Activated naive CD8-positive, alpha-beta T cell (primary cell): ENCODE results near the gene RIPOR2.
A peak's percentile ranks its signal among the peaks of the same experiment; 100 is the strongest.
"Not testable (repeated sequence)": the region's sequence is repeated elsewhere in the genome, so short reads cannot be mapped to it uniquely, and the experiment has no call there.

ENCODE experiments used
- H3K27ac Mint-ChIP-seq: one replicate; pipeline ENCODE4 v1.8.0; 2021; ENCODE audit warnings: mixed read lengths
- H3K27me3 Mint-ChIP-seq: one replicate; pipeline ENCODE4 v1.8.0; 2021; ENCODE audit warnings: mixed read lengths
- H3K36me3 Mint-ChIP-seq: one replicate; pipeline ENCODE4 v1.8.0; 2021; ENCODE audit warnings: mixed read lengths
- H3K4me1 Mint-ChIP-seq: one replicate; pipeline ENCODE4 v1.8.0; 2021; ENCODE audit warnings: low read depth, mixed read lengths
- H3K4me3 Mint-ChIP-seq: one replicate; pipeline ENCODE4 v1.8.0; 2021; ENCODE audit warnings: mild to moderate bottlenecking, mixed read lengths
- H3K9me3 Mint-ChIP-seq: one replicate; pipeline ENCODE4 v1.8.0; 2021; ENCODE audit warnings: low read depth, mixed read lengths

Gene RIPOR2

GRCh38 chr6:24893342-24893850 is 42.4 kb downstream of the RIPOR2 start:
- Mint-ChIP-seq H3K27me3 (no peaks in the 10 kb centered on the region), H3K4me1 (peaks cover 89% of the 10 kb centered on the region), H3K27ac (peak overlapping the region; percentile 97), H3K4me3 (peak overlapping the region; percentile 27), H3K9me3 (no peaks in the 10 kb centered on the region), H3K36me3 (peaks cover 14% of the 10 kb centered on the region)

- peak overlapping the region; percentile 50 for H3K4me3 Mint-ChIP-seq
- H3K4me1 Mint-ChIP-seq = peaks cover 92% of the 10 kb centered on the region
- H3K27ac Mint-ChIP-seq = peak overlapping the region; percentile 97
Measured at GRCh38 chr6:24891004-24891403, 44.8 kb downstream of the RIPOR2 start.

GRCh38 chr6:24890471-24890870 is 45.3 kb downstream of the RIPOR2 start:
- Mint-ChIP-seq H3K4me3 (peak overlapping the region; percentile 54), H3K4me1 (peaks cover 93% of the 10 kb centered on the region), H3K36me3 (peaks cover 19% of the 10 kb centered on the region), H3K27me3 (no peaks in the 10 kb centered on the region), H3K27ac (peak overlapping the region; percentile 97), H3K9me3 (no peaks in the 10 kb centered on the region)

More at GRCh38 chr6:24891004-24891403, 44.8 kb downstream of the RIPOR2 start:
- no peaks in the 10 kb centered on the region for H3K9me3 Mint-ChIP-seq
- H3K27me3 Mint-ChIP-seq = no peaks in the 10 kb centered on the region
- peaks cover 17% of the 10 kb centered on the region for H3K36me3 Mint-ChIP-seq

GRCh38 chr6:24888715-24889370 is 46.9 kb downstream of the RIPOR2 start:
- Mint-ChIP-seq H3K27ac (peak overlapping the region; percentile 70), H3K36me3 (peaks cover 15% of the 10 kb centered on the region), H3K4me3 (peak overlapping the region; percentile 47), H3K27me3 (no peaks in the 10 kb centered on the region), H3K9me3 (no peaks in the 10 kb centered on the region), H3K4me1 (peaks cover 86% of the 10 kb centered on the region)

GRCh38 chr6:24887545-24888140 is 48.1 kb downstream of the RIPOR2 start:
- peaks cover 86% of the 10 kb centered on the region for H3K4me1 Mint-ChIP-seq
- peak overlapping the region; percentile 70 for H3K27ac Mint-ChIP-seq
- H3K4me3 Mint-ChIP-seq = peak overlapping the region; percentile 24
- H3K27me3 Mint-ChIP-seq = no peaks in the 10 kb centered on the region
- peaks cover 15% of the 10 kb centered on the region for H3K36me3 Mint-ChIP-seq
- H3K9me3 Mint-ChIP-seq = no peaks in the 10 kb centered on the region

- Mint-ChIP-seq H3K4me1 (peaks cover 89% of the 10 kb centered on the region), H3K4me3 (peak overlapping the region; percentile 71), H3K36me3 (peaks cover 19% of the 10 kb centered on the region), H3K27ac (peak overlapping the region; percentile 94), H3K9me3 (no peaks in the 10 kb centered on the region), H3K27me3 (no peaks in the 10 kb centered on the region)
Measured at GRCh38 chr6:24883618-24884017, 52.1 kb downstream of the RIPOR2 start.

GRCh38 chr6:24882835-24883555 is 52.8 kb downstream of the RIPOR2 start:
- peaks cover 88% of the 10 kb centered on the region for H3K4me1 Mint-ChIP-seq
- H3K27ac Mint-ChIP-seq = peak overlapping the region; percentile 94
- no peaks in the 10 kb centered on the region for H3K27me3 Mint-ChIP-seq
- no peaks in the 10 kb centered on the region for H3K9me3 Mint-ChIP-seq
- H3K4me3 Mint-ChIP-seq = peak overlapping the region; percentile 71
- peaks cover 23% of the 10 kb centered on the region for H3K36me3 Mint-ChIP-seq

GRCh38 chr6:24882295-24882694 is 53.5 kb downstream of the RIPOR2 start:
- H3K4me1 Mint-ChIP-seq = peaks cover 88% of the 10 kb centered on the region
- peaks cover 30% of the 10 kb centered on the region for H3K36me3 Mint-ChIP-seq
- H3K27ac Mint-ChIP-seq = peak overlapping the region; percentile 94
- H3K9me3 Mint-ChIP-seq = no peaks in the 10 kb centered on the region
- H3K4me3 Mint-ChIP-seq = peak overlapping the region; percentile 71
- H3K27me3 Mint-ChIP-seq = no peaks in the 10 kb centered on the region

- no peaks in the 10 kb centered on the region for H3K9me3 Mint-ChIP-seq
- no peaks in the 10 kb centered on the region for H3K27me3 Mint-ChIP-seq
- peak overlapping the region; percentile 94 for H3K27ac Mint-ChIP-seq
- peaks cover 30% of the 10 kb centered on the region for H3K36me3 Mint-ChIP-seq
- peak overlapping the region; percentile 49 for H3K4me3 Mint-ChIP-seq
- peaks cover 88% of the 10 kb centered on the region for H3K4me1 Mint-ChIP-seq
Measured at GRCh38 chr6:24881376-24881775, 54.4 kb downstream of the RIPOR2 start.

- Mint-ChIP-seq H3K9me3 (no peaks in the 10 kb centered on the region), H3K4me3 (no peak overlapping the region), H3K27ac (peak overlapping the region; percentile 94), H3K27me3 (no peaks in the 10 kb centered on the region), H3K36me3 (peaks cover 31% of the 10 kb centered on the region), H3K4me1 (peaks cover 84% of the 10 kb centered on the region)
Measured at GRCh38 chr6:24880451-24880850, 55.3 kb downstream of the RIPOR2 start.

- H3K36me3 Mint-ChIP-seq = peaks cover 33% of the 10 kb centered on the region
- no peaks in the 10 kb centered on the region for H3K9me3 Mint-ChIP-seq
- peaks cover 88% of the 10 kb centered on the region for H3K4me1 Mint-ChIP-seq
- peak overlapping the region; percentile 94 for H3K27ac Mint-ChIP-seq
- no peak overlapping the region for H3K4me3 Mint-ChIP-seq
- H3K27me3 Mint-ChIP-seq = no peaks in the 10 kb centered on the region
Measured at GRCh38 chr6:24879351-24879750, 56.4 kb downstream of the RIPOR2 start.

- peaks cover 38% of the 10 kb centered on the region for H3K36me3 Mint-ChIP-seq
- H3K27me3 Mint-ChIP-seq, H3K9me3 Mint-ChIP-seq: not testable (repeated sequence)
- peak overlapping the region; percentile 2 for H3K4me3 Mint-ChIP-seq
- H3K4me1 Mint-ChIP-seq = peaks cover 84% of the 10 kb centered on the region
- peak overlapping the region; percentile 94 for H3K27ac Mint-ChIP-seq
Measured at GRCh38 chr6:24877747-24878146, 58.0 kb downstream of the RIPOR2 start.

- Mint-ChIP-seq H3K27me3 (no peaks in the 10 kb centered on the region), H3K27ac (peak overlapping the region; percentile 94), H3K4me1 (peaks cover 82% of the 10 kb centered on the region), H3K4me3 (no peak overlapping the region), H3K36me3 (peaks cover 37% of the 10 kb centered on the region), H3K9me3 (no peaks in the 10 kb centered on the region)
Measured at GRCh38 chr6:24876499-24877465, 59.0 kb downstream of the RIPOR2 start.

- Mint-ChIP-seq H3K36me3 (peaks cover 32% of the 10 kb centered on the region), H3K4me3 (no peak overlapping the region), H3K9me3 (no peaks in the 10 kb centered on the region), H3K27me3 (no peaks in the 10 kb centered on the region), H3K4me1 (peaks cover 78% of the 10 kb centered on the region), H3K27ac (peak overlapping the region; percentile 90)
Measured at GRCh38 chr6:24875534-24875901, 60.2 kb downstream of the RIPOR2 start.
